HEK293 (cell line): Measurements from ENCODE around the gene BCL7A.

Experiments used
- CTCF ChIP-seq: fragments of 450-650 bp; formaldehyde crosslinking; IDR thresholded peaks from 2 replicates; pipeline ENCODE4 v1.5.1; 2016; ENCODE audit warnings: missing biosample characterization, missing genetic modification characterization
- MZF1 ChIP-seq: fragments of 450-650 bp; formaldehyde crosslinking; IDR thresholded peaks from 2 replicates; pipeline ENCODE4 v1.5.1; 2017; ENCODE audit warnings: missing biosample characterization, missing genetic modification characterization, borderline replicate concordance
- YY1 ChIP-seq: fragments of 450-650 bp; formaldehyde crosslinking; IDR thresholded peaks from 2 replicates; pipeline ENCODE4 v1.5.1; 2018; ENCODE audit warnings: missing biosample characterization, missing genetic modification characterization
- ZEB2 ChIP-seq: fragments of 450-650 bp; formaldehyde crosslinking; IDR thresholded peaks from 2 replicates; pipeline ENCODE4 v1.5.1; 2016; ENCODE audit warnings: missing biosample characterization, missing genetic modification characterization
- ZNF23 ChIP-seq: fragments of 450-650 bp; formaldehyde crosslinking; IDR thresholded peaks from 2 replicates; pipeline ENCODE4 v1.5.1; 2016; ENCODE audit warnings: missing biosample characterization, missing genetic modification characterization, borderline replicate concordance
- ZNF248 ChIP-seq: fragments of 450-650 bp; formaldehyde crosslinking; IDR thresholded peaks from 2 replicates; pipeline ENCODE4 v1.5.1; 2017; ENCODE audit warnings: missing biosample characterization, missing genetic modification characterization
- ZNF274 ChIP-seq, 2 experiments: fragments of 200-500 bp in 1 of 2; fragments of 450-650 bp in 1 of 2; sonication (Bioruptor generic) in 1 of 2; formaldehyde crosslinking in 1 of 2; IDR thresholded peaks; 2 replicates each; pipeline versions ENCODE4 v1.5.1 to v1.6.1; 2014 to 2016; ENCODE audit warnings: borderline replicate concordance in 1 of 2, inconsistent platforms in 1 of 2, low read length in 1 of 2, missing biosample characterization in 1 of 2, missing genetic modification characterization in 1 of 2
- ZNF311 ChIP-seq: fragments of 450-650 bp; formaldehyde crosslinking; IDR thresholded peaks from 2 replicates; pipeline ENCODE4 v1.5.1; 2017; ENCODE audit warnings: missing biosample characterization, missing genetic modification characterization, borderline replicate concordance
- ZNF423 ChIP-seq: fragments of 450-650 bp; formaldehyde crosslinking; IDR thresholded peaks from 2 replicates; pipeline ENCODE4 v1.5.1; 2016; ENCODE audit warnings: missing biosample characterization, missing genetic modification characterization
- ZNF660 ChIP-seq: fragments of 450-650 bp; IDR thresholded peaks from 2 replicates; pipeline ENCODE4 v1.5.1; 2018; ENCODE audit warnings: missing biosample characterization, mild to moderate bottlenecking, missing genetic modification characterization
- ZSCAN23 ChIP-seq: fragments of 450-650 bp; formaldehyde crosslinking; IDR thresholded peaks from 2 replicates; pipeline ENCODE4 v1.5.1; 2016; ENCODE audit warnings: missing biosample characterization, missing genetic modification characterization
- TF ChIP-seq, protein P1 (sequence below): fragments of 450-650 bp; formaldehyde crosslinking; IDR thresholded peaks from 2 replicates; pipeline ENCODE4 v1.5.1; 2016; ENCODE audit warnings: missing biosample characterization, missing genetic modification characterization
- TF ChIP-seq, protein P2 (sequence below): fragments of 450-650 bp; formaldehyde crosslinking; IDR thresholded peaks from 2 replicates; pipeline ENCODE4 v1.5.1; 2016; ENCODE audit warnings: missing biosample characterization, missing genetic modification characterization, borderline replicate concordance
- TF ChIP-seq, protein P3 (sequence below): fragments of 450-650 bp; formaldehyde crosslinking; IDR thresholded peaks from 2 replicates; pipeline ENCODE4 v1.5.1; 2017; ENCODE audit warnings: missing biosample characterization, missing genetic modification characterization

GRCh38 chr12:122076743-122077495 is 55.2 kb downstream of the BCL7A start:
- TF ChIP-seq, protein P1, sequence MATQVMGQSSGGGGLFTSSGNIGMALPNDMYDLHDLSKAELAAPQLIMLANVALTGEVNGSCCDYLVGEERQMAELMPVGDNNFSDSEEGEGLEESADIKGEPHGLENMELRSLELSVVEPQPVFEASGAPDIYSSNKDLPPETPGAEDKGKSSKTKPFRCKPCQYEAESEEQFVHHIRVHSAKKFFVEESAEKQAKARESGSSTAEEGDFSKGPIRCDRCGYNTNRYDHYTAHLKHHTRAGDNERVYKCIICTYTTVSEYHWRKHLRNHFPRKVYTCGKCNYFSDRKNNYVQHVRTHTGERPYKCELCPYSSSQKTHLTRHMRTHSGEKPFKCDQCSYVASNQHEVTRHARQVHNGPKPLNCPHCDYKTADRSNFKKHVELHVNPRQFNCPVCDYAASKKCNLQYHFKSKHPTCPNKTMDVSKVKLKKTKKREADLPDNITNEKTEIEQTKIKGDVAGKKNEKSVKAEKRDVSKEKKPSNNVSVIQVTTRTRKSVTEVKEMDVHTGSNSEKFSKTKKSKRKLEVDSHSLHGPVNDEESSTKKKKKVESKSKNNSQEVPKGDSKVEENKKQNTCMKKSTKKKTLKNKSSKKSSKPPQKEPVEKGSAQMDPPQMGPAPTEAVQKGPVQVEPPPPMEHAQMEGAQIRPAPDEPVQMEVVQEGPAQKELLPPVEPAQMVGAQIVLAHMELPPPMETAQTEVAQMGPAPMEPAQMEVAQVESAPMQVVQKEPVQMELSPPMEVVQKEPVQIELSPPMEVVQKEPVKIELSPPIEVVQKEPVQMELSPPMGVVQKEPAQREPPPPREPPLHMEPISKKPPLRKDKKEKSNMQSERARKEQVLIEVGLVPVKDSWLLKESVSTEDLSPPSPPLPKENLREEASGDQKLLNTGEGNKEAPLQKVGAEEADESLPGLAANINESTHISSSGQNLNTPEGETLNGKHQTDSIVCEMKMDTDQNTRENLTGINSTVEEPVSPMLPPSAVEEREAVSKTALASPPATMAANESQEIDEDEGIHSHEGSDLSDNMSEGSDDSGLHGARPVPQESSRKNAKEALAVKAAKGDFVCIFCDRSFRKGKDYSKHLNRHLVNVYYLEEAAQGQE (tag by site-specific recombination), result no peak
- TF ChIP-seq CTCF (tag by site-specific recombination) (no peak), ZSCAN23 (tag by site-specific recombination) (no peak), ZNF248 (tag by site-specific recombination) (no peak), ZNF423 (no peak), ZNF23 (tag by site-specific recombination) (no peak), YY1 (tag by site-specific recombination) (no peak), ZNF274 (IDR thresholded peaks at IDR 0.05; ENCODE audit: low read length) (no peak), ZNF274 (tag by site-specific recombination; IDR thresholded peaks at IDR 0.05; ENCODE audit: borderline replicate concordance) (no peak), ZNF311 (no peak), MZF1 (no peak), ZEB2 (tag by site-specific recombination) (no peak), ZNF660 (tag by site-specific recombination) (no peak)
- TF ChIP-seq, protein P2, sequence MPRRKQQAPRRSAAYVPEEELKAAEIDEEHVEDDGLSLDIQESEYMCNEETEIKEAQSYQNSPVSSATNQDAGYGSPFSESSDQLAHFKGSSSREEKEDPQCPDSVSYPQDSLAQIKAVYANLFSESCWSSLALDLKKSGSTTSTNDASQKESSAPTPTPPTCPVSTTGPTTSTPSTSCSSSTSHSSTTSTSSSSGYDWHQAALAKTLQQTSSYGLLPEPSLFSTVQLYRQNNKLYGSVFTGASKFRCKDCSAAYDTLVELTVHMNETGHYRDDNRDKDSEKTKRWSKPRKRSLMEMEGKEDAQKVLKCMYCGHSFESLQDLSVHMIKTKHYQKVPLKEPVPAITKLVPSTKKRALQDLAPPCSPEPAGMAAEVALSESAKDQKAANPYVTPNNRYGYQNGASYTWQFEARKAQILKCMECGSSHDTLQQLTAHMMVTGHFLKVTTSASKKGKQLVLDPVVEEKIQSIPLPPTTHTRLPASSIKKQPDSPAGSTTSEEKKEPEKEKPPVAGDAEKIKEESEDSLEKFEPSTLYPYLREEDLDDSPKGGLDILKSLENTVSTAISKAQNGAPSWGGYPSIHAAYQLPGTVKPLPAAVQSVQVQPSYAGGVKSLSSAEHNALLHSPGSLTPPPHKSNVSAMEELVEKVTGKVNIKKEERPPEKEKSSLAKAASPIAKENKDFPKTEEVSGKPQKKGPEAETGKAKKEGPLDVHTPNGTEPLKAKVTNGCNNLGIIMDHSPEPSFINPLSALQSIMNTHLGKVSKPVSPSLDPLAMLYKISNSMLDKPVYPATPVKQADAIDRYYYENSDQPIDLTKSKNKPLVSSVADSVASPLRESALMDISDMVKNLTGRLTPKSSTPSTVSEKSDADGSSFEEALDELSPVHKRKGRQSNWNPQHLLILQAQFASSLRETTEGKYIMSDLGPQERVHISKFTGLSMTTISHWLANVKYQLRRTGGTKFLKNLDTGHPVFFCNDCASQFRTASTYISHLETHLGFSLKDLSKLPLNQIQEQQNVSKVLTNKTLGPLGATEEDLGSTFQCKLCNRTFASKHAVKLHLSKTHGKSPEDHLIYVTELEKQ, result no peak
- TF ChIP-seq, protein P3, sequence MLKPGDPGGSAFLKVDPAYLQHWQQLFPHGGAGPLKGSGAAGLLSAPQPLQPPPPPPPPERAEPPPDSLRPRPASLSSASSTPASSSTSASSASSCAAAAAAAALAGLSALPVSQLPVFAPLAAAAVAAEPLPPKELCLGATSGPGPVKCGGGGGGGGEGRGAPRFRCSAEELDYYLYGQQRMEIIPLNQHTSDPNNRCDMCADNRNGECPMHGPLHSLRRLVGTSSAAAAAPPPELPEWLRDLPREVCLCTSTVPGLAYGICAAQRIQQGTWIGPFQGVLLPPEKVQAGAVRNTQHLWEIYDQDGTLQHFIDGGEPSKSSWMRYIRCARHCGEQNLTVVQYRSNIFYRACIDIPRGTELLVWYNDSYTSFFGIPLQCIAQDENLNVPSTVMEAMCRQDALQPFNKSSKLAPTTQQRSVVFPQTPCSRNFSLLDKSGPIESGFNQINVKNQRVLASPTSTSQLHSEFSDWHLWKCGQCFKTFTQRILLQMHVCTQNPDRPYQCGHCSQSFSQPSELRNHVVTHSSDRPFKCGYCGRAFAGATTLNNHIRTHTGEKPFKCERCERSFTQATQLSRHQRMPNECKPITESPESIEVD (tag by site-specific recombination), result no peak
